HG03520 (cell line): Measurements from ENCODE around the gene SRD5A1.

Experiments used
- ATAC-seq: cut with Tn5 transposase; IDR thresholded peaks from one replicate; pipeline ENCODE4 v1.9.1; 2021; ENCODE audit warnings: mild to moderate bottlenecking, moderate library complexity; ENCODE audit not compliant: unreplicated experiment

The SRD5A1 gene

GRCh38 chr5:6603643-6604042 lies 29.6 kb upstream of the SRD5A1 start:
- ATAC-seq, result no peak

- ATAC-seq, result no peak
Measured at GRCh38 chr5:6604341-6604740, 28.9 kb upstream of the SRD5A1 start.

- no peak for ATAC-seq
Measured at GRCh38 chr5:6604946-6605345, 28.3 kb upstream of the SRD5A1 start.

GRCh38 chr5:6606884-6607558 lies 26.2 kb upstream of the SRD5A1 start:
- no peak for ATAC-seq

GRCh38 chr5:6607559-6607936 lies 25.7 kb upstream of the SRD5A1 start:
- no peak for ATAC-seq

- no peak for ATAC-seq
Measured at GRCh38 chr5:6608016-6608415, 25.2 kb upstream of the SRD5A1 start.

- ATAC-seq, result no peak
Measured at GRCh38 chr5:6611334-6612256, 21.6 kb upstream of the SRD5A1 start.

- ATAC-seq, result no peak
Measured at GRCh38 chr5:6615034-6615815, 18.0 kb upstream of the SRD5A1 start.

GRCh38 chr5:6616632-6617031 lies 16.6 kb upstream of the SRD5A1 start:
- no peak for ATAC-seq

GRCh38 chr5:6623228-6623627 lies 10.0 kb upstream of the SRD5A1 start:
- ATAC-seq, result no peak

GRCh38 chr5:6623941-6624340 lies 9.3 kb upstream of the SRD5A1 start:
- ATAC-seq, result no peak

- ATAC-seq, result no peak
Measured at GRCh38 chr5:6626508-6626907, 6.7 kb upstream of the SRD5A1 start.

- no peak for ATAC-seq
Measured at GRCh38 chr5:6631441-6631840, 1.8 kb upstream of the SRD5A1 start.

GRCh38 chr5:6632324-6632887 lies 834 bp upstream of the SRD5A1 start:
- ATAC-seq, result peak; percentile 13

GRCh38 chr5:6633469-6634245 lies 417 bp downstream of the SRD5A1 start:
- ATAC-seq, result peak; percentile 44

GRCh38 chr5:6634306-6634705 lies 1.1 kb downstream of the SRD5A1 start:
- no peak for ATAC-seq

GRCh38 chr5:6634788-6635430 lies 1.7 kb downstream of the SRD5A1 start:
- ATAC-seq, result no peak

GRCh38 chr5:6636293-6636692 lies 3.1 kb downstream of the SRD5A1 start:
- ATAC-seq, result no peak

GRCh38 chr5:6637022-6637421 lies 3.8 kb downstream of the SRD5A1 start:
- no peak for ATAC-seq

GRCh38 chr5:6637590-6637989 lies 4.3 kb downstream of the SRD5A1 start:
- ATAC-seq, result no peak
